H1 (cell line): Measurements from ENCODE around the gene SPOCK1. TPM values are rescaled to one million over a fixed set of nuclear protein-coding genes. Genes with fewer than 3 reads are reported as not detected.

Experiments used
- CTCF ChIA-PET: fragments of 300-600 bp; sonication (Branson Sonifier 250); formaldehyde crosslinking; loops from one replicate; lab custom pipeline; 2021; ENCODE audit not compliant: partially characterized antibody; lab: Charles Lee
- POLR2A ChIA-PET: fragments of 300-600 bp; sonication (Branson Sonifier 250); formaldehyde crosslinking; loops from one replicate; lab custom pipeline; 2021; ENCODE audit warnings: inconsistent platforms; ENCODE audit not compliant: partially characterized antibody; lab: Charles Lee
- DNase-seq, 2 experiments: peaks; one replicate each; pipeline versions ENCODE4 v3.0.0 to v3.0.0-alpha.2; 2010 to 2022; ENCODE audit warnings: low spot score in 2 of 2, low read depth in 1 of 2, mixed read lengths in 1 of 2
- FAIRE-seq: peaks from 2 replicates; lab custom pipeline; 2011; peaks lifted over from hg19 to GRCh38; lab: Jason Lieb, UNC
- H2AFZ ChIP-seq: 2 replicates; pipeline ENCODE4 v1.8.1; 2012; ENCODE audit warnings: low read length, inconsistent platforms
- H2AK5ac ChIP-seq: 2 replicates; pipeline ENCODE4 v1.6.1; 2013; ENCODE audit warnings: low read depth, low read length
- H2BK120ac ChIP-seq: replicated peaks from 2 replicates; pipeline ENCODE3; 2013; ENCODE audit warnings: low read depth, low read length, inconsistent platforms
- H2BK12ac ChIP-seq: 2 replicates; pipeline ENCODE4 v1.6.1; 2013; ENCODE audit warnings: low read depth, low read length
- H2BK15ac ChIP-seq: 2 replicates; pipeline ENCODE4 v1.6.1; 2013; ENCODE audit warnings: low read length
- H2BK20ac ChIP-seq: 2 replicates; pipeline ENCODE4 v1.6.1; 2013; ENCODE audit warnings: low read length
- H2BK5ac ChIP-seq: 2 replicates; pipeline ENCODE4 v1.6.1; 2013; ENCODE audit warnings: low read depth, low read length
- H3K14ac ChIP-seq: 2 replicates; pipeline ENCODE4 v1.6.1; 2013; ENCODE audit warnings: inconsistent platforms; ENCODE audit not compliant: insufficient read length
- H3K18ac ChIP-seq: 2 replicates; pipeline ENCODE4 v1.6.1; 2013; ENCODE audit warnings: low read length; ENCODE audit errors: extremely low read depth
- H3K23ac ChIP-seq: 2 replicates; pipeline ENCODE4 v1.6.1; 2013; ENCODE audit warnings: inconsistent platforms; ENCODE audit not compliant: insufficient read length
- H3K23me2 ChIP-seq: 2 replicates; pipeline ENCODE4 v1.6.1; 2013; ENCODE audit warnings: low read depth, low read length
- H3K27ac ChIP-seq: 2 replicates; pipeline ENCODE4 v1.6.1; 2011; ENCODE audit warnings: low read depth, low read length, inconsistent platforms
- H3K27me3 ChIP-seq, 4 experiments: replicated peaks in 1 of 4; 1 replicate in 1 of 4; 2 replicates in 3 of 4; pipeline versions ENCODE4 v1.6.1 to v1.8.1; 2011 to 2013; ENCODE audit warnings: low read length in 3 of 4, mild to moderate bottlenecking in 3 of 4, inconsistent platforms in 2 of 4, mixed read lengths in 2 of 4, moderate library complexity in 1 of 4; ENCODE audit not compliant: control insufficient read depth in 3 of 4, insufficient read depth in 3 of 4; ENCODE audit errors: extremely low read depth in 1 of 4
- H3K36me3 ChIP-seq, 4 experiments: 2 replicates each; pipeline versions ENCODE4 v1.6.1 to v1.8.1; 2011 to 2013; ENCODE audit warnings: mild to moderate bottlenecking in 4 of 4, low read length in 3 of 4, moderate library complexity in 2 of 4, control low read depth in 1 of 4, inconsistent platforms in 1 of 4; ENCODE audit not compliant: insufficient read depth in 4 of 4, control insufficient read depth in 2 of 4
- H3K4ac ChIP-seq: replicated peaks from 2 replicates; pipeline ENCODE3; 2013; ENCODE audit warnings: low read length, low read depth, mixed read lengths, inconsistent platforms; ENCODE audit not compliant: insufficient read length
- H3K4me1 ChIP-seq, 4 experiments: replicated peaks in 1 of 4; 1 replicate in 1 of 4; 2 replicates in 3 of 4; pipeline versions ENCODE4 v1.6.1 to v1.8.1; 2011 to 2013; ENCODE audit warnings: low read length in 3 of 4, inconsistent platforms in 2 of 4, mixed read lengths in 1 of 4; ENCODE audit not compliant: insufficient read depth in 4 of 4, control insufficient read depth in 3 of 4
- H3K4me2 ChIP-seq, 2 experiments: 2 replicates each; pipeline versions ENCODE4 v1.6.1 to v1.8.1; 2011 to 2013; ENCODE audit warnings: low read depth in 2 of 2, low read length in 2 of 2, control low read depth in 1 of 2, inconsistent platforms in 1 of 2, mild to moderate bottlenecking in 1 of 2; ENCODE audit not compliant: insufficient read depth in 1 of 2
- H3K4me3 ChIP-seq, 4 experiments: fragments of 200-600, 300-600 bp in 1 of 4; sonication (generic), shearing (Covaris generic), sonication (Bioruptor Twin) in 1 of 4; 2 replicates each; pipeline versions ENCODE4 v1.5.1 to v1.8.1; 2011 to 2016; ENCODE audit warnings: low read length in 4 of 4, low read depth in 3 of 4, control low read depth in 2 of 4, inconsistent platforms in 2 of 4, mild to moderate bottlenecking in 2 of 4, mixed read lengths in 1 of 4, moderate library complexity in 1 of 4; ENCODE audit not compliant: insufficient read depth in 2 of 4; ENCODE audit errors: extremely low read depth in 1 of 4
- H3K56ac ChIP-seq: replicated peaks from 2 replicates; pipeline ENCODE3; 2013; ENCODE audit warnings: low read depth, mild to moderate bottlenecking, mixed read lengths, low read length, inconsistent platforms; ENCODE audit not compliant: insufficient read length
- H3K79me1 ChIP-seq: 2 replicates; pipeline ENCODE4 v1.6.1; 2013; ENCODE audit warnings: low read depth, low read length, control low read depth
- H3K79me2 ChIP-seq, 2 experiments: 2 replicates each; pipeline versions ENCODE4 v1.6.1 to v1.8.1; 2012 to 2013; ENCODE audit warnings: low read length in 2 of 2, mild to moderate bottlenecking in 2 of 2, inconsistent platforms in 1 of 2; ENCODE audit not compliant: insufficient read depth in 2 of 2, control insufficient read depth in 1 of 2
- H3K9ac ChIP-seq, 4 experiments: replicated peaks in 1 of 4; 1 replicate in 1 of 4; 2 replicates in 3 of 4; pipeline versions ENCODE4 v1.6.1 to v1.8.1; 2011 to 2013; ENCODE audit warnings: low read depth in 3 of 4, low read length in 3 of 4, control low read depth in 2 of 4, mild to moderate bottlenecking in 2 of 4, moderate library complexity in 2 of 4, inconsistent platforms in 1 of 4; ENCODE audit errors: extremely low read depth in 1 of 4
- H3K9me3 ChIP-seq, 2 experiments: 2 replicates each; pipeline versions ENCODE4 v1.6.1 to v1.8.1; 2012 to 2013; ENCODE audit warnings: mild to moderate bottlenecking in 2 of 2, moderate library complexity in 2 of 2, control low read depth in 1 of 2, inconsistent platforms in 1 of 2, low read depth in 1 of 2, low read length in 1 of 2, mixed read lengths in 1 of 2; ENCODE audit not compliant: insufficient read depth in 2 of 2
- H4K20me1 ChIP-seq, 2 experiments: replicated peaks in 1 of 2; 2 replicates each; pipeline versions ENCODE3 to v1.8.1; 2011 to 2013; ENCODE audit warnings: inconsistent platforms in 2 of 2, low read length in 2 of 2, mild to moderate bottlenecking in 1 of 2; ENCODE audit not compliant: insufficient read depth in 2 of 2, control insufficient read depth in 1 of 2
- H4K5ac ChIP-seq: 2 replicates; pipeline ENCODE4 v1.6.1; 2013; ENCODE audit warnings: low read length, low read depth, mixed read lengths, inconsistent platforms; ENCODE audit not compliant: insufficient read length
- H4K8ac ChIP-seq: 2 replicates; pipeline ENCODE4 v1.8.0; 2013; ENCODE audit warnings: mild to moderate bottlenecking, moderate library complexity, low read length, inconsistent platforms; ENCODE audit not compliant: insufficient read depth; ENCODE audit errors: extremely low read depth
- H4K91ac ChIP-seq: replicated peaks from 2 replicates; pipeline ENCODE3; 2013; ENCODE audit warnings: low read length, mixed read lengths, inconsistent platforms; ENCODE audit not compliant: insufficient read length
- BCL11A ChIP-seq, 2 experiments: IDR thresholded peaks; one replicate each; pipeline ENCODE4 v1.6.1; 2011; ENCODE audit warnings: low read depth in 2 of 2, low read length in 2 of 2, mild to moderate bottlenecking in 2 of 2
- CBX8 ChIP-seq: fragments of 300-800, 300-1000 bp; sonication (generic); IDR thresholded peaks from 2 replicates; pipeline ENCODE4 v1.7.1; 2016; ENCODE audit warnings: low read depth, low read length, borderline replicate concordance
- CTBP2 ChIP-seq: IDR thresholded peaks from 2 replicates; pipeline ENCODE4 v1.7.0; 2011; ENCODE audit warnings: borderline replicate concordance, mild to moderate bottlenecking, moderate library complexity, mixed read lengths, low read length; ENCODE audit not compliant: insufficient read depth, insufficient read length
- EGR1 ChIP-seq: IDR thresholded peaks from 2 replicates; pipeline ENCODE4 v1.6.1; 2011; ENCODE audit warnings: low read depth, low read length, borderline replicate concordance
- JUND ChIP-seq: IDR thresholded peaks from 2 replicates; pipeline ENCODE4 v1.6.1; 2011; ENCODE audit warnings: mild to moderate bottlenecking, improper control_type of control experiment, low read length
- POU5F1 ChIP-seq: IDR thresholded peaks from 2 replicates; pipeline ENCODE4 v1.6.1; 2011; ENCODE audit warnings: low read depth, mild to moderate bottlenecking, low read length, moderate library complexity
- RAD21 ChIP-seq, 2 experiments: IDR thresholded peaks in 1 of 2; conservative IDR thresholded peaks in 1 of 2; 2 replicates each; pipeline ENCODE4 v1.6.1; 2011; ENCODE audit warnings: low read depth in 2 of 2, low read length in 2 of 2, improper control_type of control experiment in 1 of 2, inconsistent platforms in 1 of 2, mild to moderate bottlenecking in 1 of 2, moderate library complexity in 1 of 2
- RXRA ChIP-seq: IDR thresholded peaks from 2 replicates; pipeline ENCODE4 v1.6.1; 2011; ENCODE audit warnings: low read depth, mild to moderate bottlenecking, low read length, moderate library complexity; ENCODE audit not compliant: insufficient read depth
- SIX5 ChIP-seq: IDR thresholded peaks from 2 replicates; pipeline ENCODE4 v1.6.1; 2011; ENCODE audit warnings: mild to moderate bottlenecking, low read depth, low read length
- SP1 ChIP-seq: IDR thresholded peaks from 2 replicates; pipeline ENCODE4 v1.6.1; 2011; ENCODE audit warnings: low read depth, low read length
- SP2 ChIP-seq: IDR thresholded peaks from 2 replicates; pipeline ENCODE4 v1.6.1; 2012; ENCODE audit warnings: mild to moderate bottlenecking, low read length, inconsistent platforms
- SP4 ChIP-seq: IDR thresholded peaks from 2 replicates; pipeline ENCODE4 v1.6.1; 2012; ENCODE audit warnings: low read length, inconsistent platforms
- TAF1 ChIP-seq: IDR thresholded peaks from 2 replicates; pipeline ENCODE4 v1.6.1; 2011; ENCODE audit warnings: mild to moderate bottlenecking, low read depth, low read length
- TAF7 ChIP-seq: optimal IDR thresholded peaks from 2 replicates; pipeline ENCODE3; 2011; ENCODE audit warnings: low read depth, mild to moderate bottlenecking, inconsistent platforms, low read length, moderate library complexity, borderline replicate concordance
- TBP ChIP-seq: IDR thresholded peaks from 2 replicates; pipeline ENCODE4 v1.6.1; 2011; ENCODE audit warnings: low read depth, low read length, improper control_type of control experiment
- ZNF274 ChIP-seq: IDR thresholded peaks from 2 replicates; pipeline ENCODE4 v1.7.0; 2012; ENCODE audit warnings: low read length, borderline replicate concordance; ENCODE audit errors: extremely low read depth
- WGBS, 2 experiments: shearing (Covaris generic) in 1 of 2; methylation state at CpG; one replicate each; pipeline versions ENCODE4 v1.1.6 to v1.1.7; 2013 to 2015; ENCODE audit warnings: low lambda C conversion rate in 2 of 2, mixed read lengths in 2 of 2, inconsistent platforms in 1 of 2, low coverage in 1 of 2, missing lambda C conversion rate in 1 of 2; ENCODE audit not compliant: insufficient replicate concordance in 2 of 2, insufficient coverage in 1 of 2, insufficient read length in 1 of 2; ENCODE audit errors: extremely low coverage in 1 of 2, missing lambda C conversion rate in 1 of 2; 5-methylcytosine and 5-hydroxymethylcytosine counted together
- polyA plus RNA-seq, 7 experiments: library from polyadenylated mRNA; depleted of rRNA in 3 of 7; stranded (reverse) in 5 of 7; unstranded in 2 of 7; fragments of >200 nt in 5 of 7; fragments of 200-250 nt in 2 of 7; gene quantifications; 1 replicate in 5 of 7; 2 replicates in 1 of 7; 4 replicates in 1 of 7; pipeline versions ENCODE4 v1.2.1 to v1.2.3, GENCODE V29; 2011 to 2013; ENCODE audit warnings: missing spikeins in 2 of 7, mixed read lengths in 2 of 7
- total RNA-seq: library from RNA; stranded (reverse); fragmentation: NEBNext Ultra II Directional; extraction: Animal tissue kit (Norgen Biotek cat#: 25700); gene quantifications from 2 replicates; pipeline ENCODE4 v1.2.1, GENCODE V29; 2021

SPOCK1 gene
- total and polyA plus RNA-seq, 2 of the 8 experiments (the other 6 are each of a cell fraction or from before 2014, with no cell fraction given), result 6.9 to 18.1 TPM

GRCh38 chr5:137058089-137058488, 441.0 kb downstream of the SPOCK1 start:
- Histone ChIP-seq H3K79me2 (no peaks in the 10 kb centered on the region), H2BK12ac (no peak overlapping the region), H3K79me1 (no peaks in the 10 kb centered on the region), H4K8ac (no peak overlapping the region), H3K27me3 (no peaks in the 10 kb centered on the region), H3K14ac (no peak overlapping the region), H2AFZ (no peak overlapping the region), H4K91ac (no peak overlapping the region), H2BK15ac (no peak overlapping the region), H3K27ac (no peak overlapping the region), H4K5ac (no peak overlapping the region), H3K36me3 (no peaks in the 10 kb centered on the region), H3K9me3 (no peaks in the 10 kb centered on the region), H3K4me1 (no peaks in the 10 kb centered on the region), H3K9ac (no peak overlapping the region), H2BK120ac (no peak overlapping the region), H3K4me3 (no peak overlapping the region), H2AK5ac (no peak overlapping the region), H3K18ac (no peak overlapping the region), H3K4me2 (no peak overlapping the region), H3K23ac (no peak overlapping the region), H4K20me1 (no peaks in the 10 kb centered on the region), H3K23me2 (no peaks in the 10 kb centered on the region), H2BK5ac (no peak overlapping the region), H3K56ac (no peak overlapping the region), H2BK20ac (no peak overlapping the region), H3K4ac (no peak overlapping the region)
- ChIA-PET CTCF (interaction anchor here (1.5 kb wide), 1 partner anchor 12 kb away, joined by 5 read pairs; no protein-coding TSS in a partner anchor), POLR2A (no interaction called here)
- 87% methylated on average over 4 of the region's 4 CpGs; no CpG with 5 or more reads in 1 of the 2 experiments for WGBS, 2 experiments
- DNase-seq (no peak), FAIRE-seq (no peak)
- TF ChIP-seq BCL11A (IDR thresholded peaks at IDR 0.05; ENCODE audit: low read depth in 2 of 2, low read length in 2 of 2), result no peak
- TF ChIP-seq SP1, result no peak
- no peak for TF ChIP-seq SIX5
- TF ChIP-seq JUND, result no peak
- no peak for TF ChIP-seq SP4
- TF ChIP-seq ZNF274, result no peak
- no peak for TF ChIP-seq SP2
- no peak for TF ChIP-seq RAD21 (IDR thresholded peaks at IDR 0.05 in 1 of 2, conservative IDR thresholded peaks at IDR 0.05 in 1 of 2; ENCODE audit: low read depth in 2 of 2, low read length in 2 of 2)
- no peak for TF ChIP-seq CTBP2
- TF ChIP-seq RXRA, result no peak
- no peak for TF ChIP-seq POU5F1
- TF ChIP-seq TAF1, result no peak
- no peak for TF ChIP-seq TBP
- no peak for TF ChIP-seq CBX8
- no peak for TF ChIP-seq EGR1
- no peak for TF ChIP-seq TAF7
